HUDEP-2 (cell line): ENCODE results near the gene DNAAF3.
"Not testable (repeated sequence)": the region's sequence is repeated elsewhere in the genome, so short reads cannot be mapped to it uniquely, and the experiment has no call there.

ENCODE experiments used
- DNase-seq, 76 experiments: peaks; one replicate each; lab custom pipeline; 2025; ENCODE audit not compliant: unreplicated experiment in 76 of 76; lab: John Stamatoyannopoulos, UW

DNAAF3 gene

GRCh38 chr19:55157064-55157908, 9.1 kb downstream of the DNAAF3 start, which contains the start of gene TNNI3:
TSS of gene TNNI3 (minus strand) at chr19:55157732. CDS start at chr19:55157589, 143 bp downstream.
- peak in 2 of 76 experiments; percentile 30 to 36 for DNase-seq

- DNase-seq, result peak in 59 of 76 experiments; percentile 18 to 87 (median 64)
Observed at GRCh38 chr19:55156202-55157063, 10.0 kb downstream of the DNAAF3 start.

GRCh38 chr19:55155784-55156183, 10.6 kb downstream of the DNAAF3 start:
- DNase-seq, result not testable (repeated sequence)

GRCh38 chr19:55153652-55154264, 12.7 kb downstream of the DNAAF3 start:
- no peak for DNase-seq

GRCh38 chr19:55152017-55152416, 14.4 kb downstream of the DNAAF3 start:
- DNase-seq, result peak in 8 of 76 experiments; percentile 20 to 41 (median 30)

GRCh38 chr19:55149078-55150003, 17.1 kb downstream of the DNAAF3 start, which contains the start of gene TNNT1:
TSS of gene TNNT1 (minus strand) at chr19:55149206. CDS start at chr19:55147157, 2,049 bp downstream.
- DNase-seq, result no peak

- no peak for DNase-seq
Observed at GRCh38 chr19:55147545-55148251, 18.7 kb downstream of the DNAAF3 start.

GRCh38 chr19:55146705-55147273, 19.6 kb downstream of the DNAAF3 start:
- DNase-seq, result no peak

- peak in 42 of 76 experiments; percentile 8 to 60 (median 32) for DNase-seq
Observed at GRCh38 chr19:55146078-55146704, 20.2 kb downstream of the DNAAF3 start.

GRCh38 chr19:55145232-55145631, 21.2 kb downstream of the DNAAF3 start:
- DNase-seq, result no peak

- no peak for DNase-seq
Observed at GRCh38 chr19:55141696-55142095, 24.7 kb downstream of the DNAAF3 start.

- DNase-seq, result no peak
Observed at GRCh38 chr19:55137915-55138314, 28.5 kb downstream of the DNAAF3 start.

GRCh38 chr19:55136399-55137102, 29.9 kb downstream of the DNAAF3 start:
- DNase-seq, result no peak

GRCh38 chr19:55134736-55135135, 31.7 kb downstream of the DNAAF3 start:
- DNase-seq, result no peak

GRCh38 chr19:55133639-55134444, 32.6 kb downstream of the DNAAF3 start:
- peak in 10 of 76 experiments; percentile 15 to 42 (median 29) for DNase-seq

GRCh38 chr19:55132453-55133129, 33.8 kb downstream of the DNAAF3 start:
- peak in 8 of 76 experiments; percentile 11 to 41 (median 16) for DNase-seq
